HuH-7.5 (cell line): ENCODE measurements around the gene ENOX1.

Source experiments
- DNase-seq: peaks from one replicate; pipeline ENCODE4 v3.0.0; 2011; ENCODE audit warnings: low spot score

Gene ENOX1

DNA sequence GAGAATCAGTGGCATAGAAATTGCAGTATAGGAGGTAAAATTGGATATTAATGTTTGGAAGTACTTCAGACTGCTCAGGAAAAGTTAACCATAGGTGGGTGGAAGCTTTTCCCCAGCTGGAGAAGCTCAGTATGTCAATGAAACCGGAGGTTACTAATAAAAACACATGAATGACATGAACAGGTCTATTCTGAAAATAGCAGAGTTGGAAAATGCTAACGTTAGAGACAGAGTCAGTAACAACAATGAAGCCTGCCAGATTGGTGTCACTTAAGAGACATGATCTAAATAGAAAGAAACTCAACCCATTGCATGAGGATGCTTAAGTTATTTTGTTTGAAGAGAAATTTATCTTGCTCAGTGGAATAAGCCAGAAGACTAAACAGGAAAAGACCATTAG is 398.9 kb downstream of the ENOX1 start:
- no peak for DNase-seq

DNA sequence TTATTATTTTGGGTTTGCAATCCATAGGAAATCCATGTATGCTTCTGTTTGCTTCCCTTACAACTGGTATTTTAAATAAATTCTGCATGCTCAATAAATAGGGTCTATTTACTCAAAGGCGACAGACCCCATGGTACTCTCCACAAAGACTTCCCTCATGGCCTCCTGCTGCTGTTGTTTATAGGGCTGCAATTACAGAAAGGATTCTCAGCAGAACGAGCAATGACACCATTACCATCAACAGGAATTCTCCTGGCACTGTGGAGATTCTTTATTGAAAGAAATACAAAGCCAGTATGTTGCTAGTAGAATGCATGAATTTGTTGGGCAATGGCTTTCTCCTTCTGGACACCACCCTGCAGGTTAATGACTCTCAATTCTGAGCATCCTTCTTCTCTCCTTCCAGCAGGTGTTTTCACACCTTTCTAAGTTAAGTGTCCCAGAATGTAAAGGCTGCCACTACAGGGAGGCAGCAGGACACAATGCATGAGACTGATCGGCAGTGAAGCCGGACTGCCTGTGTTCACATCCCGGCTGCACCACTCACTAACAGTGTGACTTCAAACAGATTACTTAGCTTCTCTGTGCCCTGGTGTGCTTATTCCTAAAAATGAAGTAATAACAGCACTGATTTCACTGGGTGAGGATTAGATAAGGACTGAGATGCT is 403.1 kb downstream of the ENOX1 start:
- DNase-seq = no peak

DNA sequence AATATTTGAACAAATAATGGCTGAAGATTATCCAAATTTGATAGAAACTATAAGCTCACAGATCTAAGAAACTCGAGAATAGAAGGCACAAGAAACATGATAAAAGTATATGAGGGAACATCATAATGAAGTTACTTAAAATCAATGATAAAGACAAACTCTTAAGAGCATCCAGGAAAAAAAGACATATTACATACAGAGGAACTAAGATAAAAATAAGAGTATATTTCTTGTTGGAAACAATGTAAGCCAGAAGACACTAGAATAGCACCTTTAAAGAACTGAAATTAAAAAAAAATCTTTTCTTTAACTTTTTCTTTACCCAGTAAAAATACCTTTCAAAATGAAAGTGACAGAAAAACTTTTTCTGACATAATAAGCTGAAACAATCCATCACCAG is 407.0 kb downstream of the ENOX1 start:
- DNase-seq = no peak

DNA sequence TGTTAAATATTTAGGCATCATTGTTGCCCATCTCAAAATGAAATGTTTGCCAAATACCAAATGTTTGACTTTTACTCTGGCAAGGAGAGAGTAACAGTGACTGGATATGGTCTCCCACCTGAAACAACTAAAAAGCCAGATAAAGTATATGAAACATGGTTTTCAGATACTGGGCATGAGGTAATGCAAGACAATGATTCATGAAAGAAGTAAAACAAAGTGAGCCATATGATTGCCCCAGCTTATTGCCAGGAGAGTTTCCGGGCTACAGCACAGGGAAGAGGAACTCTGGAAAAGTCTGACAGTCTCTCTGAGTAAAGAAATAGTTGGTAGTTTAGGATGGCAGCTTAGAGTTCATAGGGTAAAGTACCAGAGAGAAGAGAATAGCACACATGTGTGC is 408.8 kb downstream of the ENOX1 start:
- no peak for DNase-seq

DNA sequence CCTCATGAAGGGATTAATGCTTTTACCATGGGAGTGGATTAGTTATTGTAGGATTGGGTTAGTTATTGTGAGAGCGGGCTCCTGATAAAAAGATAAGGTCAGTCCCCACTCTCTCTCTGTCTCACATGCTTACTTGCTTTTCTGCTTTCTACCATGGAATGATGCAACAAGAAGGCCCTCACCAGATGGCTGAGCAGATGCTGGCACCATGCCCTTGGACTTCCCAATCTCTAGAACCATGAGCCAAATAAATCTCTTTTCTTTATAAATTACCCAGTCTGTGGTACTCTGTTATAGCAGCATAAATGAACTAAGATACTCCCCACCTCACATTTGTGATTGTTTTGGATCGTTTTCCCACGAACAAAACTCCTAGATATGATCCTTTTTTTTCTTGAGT is 409.6 kb downstream of the ENOX1 start:
- DNase-seq = no peak

DNA sequence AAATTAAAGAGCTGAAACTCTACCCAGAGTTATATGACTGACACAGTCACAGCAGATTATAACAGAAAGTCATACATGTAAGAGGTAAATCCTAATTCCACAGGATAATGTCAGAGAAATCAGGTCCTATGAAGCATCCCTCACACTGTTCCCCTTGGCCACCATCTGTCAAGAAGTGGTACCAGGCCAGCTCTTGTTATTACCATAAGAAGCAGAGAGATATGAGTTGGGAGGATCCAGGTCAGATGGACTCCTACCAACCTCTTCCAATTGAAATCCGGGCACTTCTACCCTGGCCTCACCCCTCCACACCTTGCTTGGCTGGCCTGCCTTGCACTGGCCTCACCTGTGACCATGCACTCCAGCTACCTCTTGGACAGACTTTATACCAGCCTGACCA is 410.2 kb downstream of the ENOX1 start:
- DNase-seq = no peak

DNA sequence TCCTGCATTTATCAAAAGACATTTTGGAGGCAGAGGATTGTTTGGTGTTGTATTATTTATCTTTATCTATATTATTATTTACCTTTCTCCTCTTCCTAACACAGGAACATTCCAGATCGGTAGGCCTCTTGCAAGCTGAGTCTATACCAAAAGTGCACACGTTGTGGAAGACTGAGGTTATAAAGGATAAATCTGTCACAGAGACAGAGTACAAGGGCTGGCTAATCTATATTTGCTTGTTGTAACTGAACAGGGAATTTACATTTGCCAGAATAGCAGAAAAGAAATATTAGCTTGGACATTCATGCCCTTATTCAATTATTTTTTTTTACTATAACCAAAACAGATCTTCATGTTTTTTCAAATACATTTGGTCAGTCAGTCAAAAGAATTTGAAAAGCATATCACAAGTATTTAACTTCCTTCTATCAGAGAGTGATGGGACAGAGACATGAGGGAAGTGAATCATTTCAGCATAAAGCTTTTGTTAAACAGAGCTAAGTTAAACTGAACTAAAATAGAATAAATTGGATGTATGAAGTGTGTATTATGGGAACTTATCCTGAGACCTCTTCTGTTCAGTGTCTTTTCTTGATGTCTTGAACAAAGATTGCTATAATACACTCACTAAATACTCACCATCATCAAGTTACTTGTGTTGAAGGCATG is 410.8 kb downstream of the ENOX1 start:
- no peak for DNase-seq

DNA sequence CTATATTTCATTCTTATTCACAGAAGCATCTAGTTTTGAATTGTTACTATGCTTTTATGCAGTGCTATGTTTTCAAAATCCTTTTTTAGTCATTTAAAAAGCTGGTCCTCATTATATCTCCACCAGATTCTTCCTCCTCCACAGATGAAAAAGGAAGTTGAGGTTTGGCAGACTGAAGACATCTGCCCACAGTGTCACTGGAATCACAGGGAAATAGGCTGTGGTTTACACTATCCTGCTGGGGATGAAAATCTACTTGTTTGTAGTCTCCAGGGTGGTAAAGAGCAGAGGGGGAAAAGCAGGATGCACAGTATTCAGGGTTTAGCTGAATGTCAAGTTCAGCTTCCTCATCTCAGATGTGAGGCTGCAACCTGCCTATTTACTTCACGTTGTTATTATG is 412.2 kb downstream of the ENOX1 start:
- DNase-seq = no peak

DNA sequence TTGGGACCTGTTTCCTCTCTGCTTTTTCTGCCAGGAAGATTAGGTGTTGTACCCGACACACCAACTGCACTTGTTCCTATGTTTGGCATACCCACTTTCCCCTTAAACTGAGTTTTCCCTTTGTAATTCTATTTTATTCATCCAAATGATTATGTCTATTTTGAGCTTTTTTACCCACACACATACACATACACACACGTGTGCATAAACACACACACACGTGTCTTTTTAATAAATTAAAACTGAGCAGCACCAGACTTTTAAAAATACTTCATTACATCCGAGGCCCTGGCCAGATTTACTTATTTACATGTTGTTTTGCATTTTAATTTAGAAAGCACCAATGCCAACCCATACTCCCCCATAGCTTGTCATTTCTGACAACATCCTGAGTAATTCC is 413.4 kb downstream of the ENOX1 start:
- DNase-seq = no peak

DNA sequence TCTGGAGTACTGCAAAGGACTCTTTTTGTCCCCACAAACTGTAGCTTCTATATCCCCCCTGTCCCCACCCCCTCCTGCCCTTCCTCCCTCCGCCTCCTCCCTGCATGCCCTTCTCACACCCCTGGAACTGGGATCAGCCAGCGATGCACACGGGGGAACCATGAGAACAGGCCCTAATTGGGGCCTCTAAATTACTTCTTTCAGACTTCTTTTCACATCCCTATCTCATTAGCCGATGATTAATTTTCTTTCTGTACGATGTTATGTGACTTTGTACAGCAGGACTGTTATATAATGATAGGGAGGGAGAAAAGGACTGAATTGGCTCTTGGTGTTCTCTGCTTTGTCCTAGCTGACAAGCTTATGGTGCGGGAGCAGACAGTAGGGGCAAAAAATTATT is 415.9 kb downstream of the ENOX1 start:
- no peak for DNase-seq

DNA sequence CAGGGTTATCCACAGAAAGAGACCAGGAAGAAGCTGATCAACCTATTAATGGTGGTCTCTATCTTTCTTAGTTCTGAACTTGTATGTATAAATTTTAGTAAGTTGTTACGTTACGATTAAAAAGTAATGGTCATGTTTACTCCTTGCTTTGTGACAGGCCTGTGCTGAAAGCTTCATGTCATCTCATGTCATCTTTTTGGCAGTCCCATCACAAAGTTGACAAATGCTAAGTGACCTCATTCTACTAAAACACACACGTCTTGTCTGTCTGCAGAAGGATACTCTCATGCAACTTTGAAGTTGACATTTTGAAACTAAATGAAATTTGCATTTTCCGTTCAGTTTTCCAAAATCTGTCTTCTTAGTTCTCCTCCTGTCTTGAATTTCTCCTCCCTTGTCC is 417.5 kb downstream of the ENOX1 start:
- DNase-seq = no peak

DNA sequence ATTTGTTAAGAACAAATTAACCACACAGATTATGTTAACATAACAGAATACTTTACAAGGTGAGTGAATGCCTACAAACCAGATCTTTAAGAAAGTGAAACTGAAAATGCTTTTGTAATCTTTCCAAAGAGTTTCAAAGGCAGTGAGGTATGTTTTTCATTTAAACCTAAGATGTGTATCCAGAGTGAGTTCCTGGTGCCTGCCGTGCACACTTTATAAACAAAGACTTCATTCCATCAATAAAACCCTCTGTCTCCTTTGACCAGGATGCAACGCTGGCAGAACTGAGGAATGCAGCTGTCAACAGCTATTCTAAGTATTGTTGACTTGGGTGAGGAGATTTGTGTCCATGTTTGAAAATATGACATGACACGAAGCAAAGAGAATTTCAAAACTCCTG is 418.8 kb downstream of the ENOX1 start:
- no peak for DNase-seq

DNA sequence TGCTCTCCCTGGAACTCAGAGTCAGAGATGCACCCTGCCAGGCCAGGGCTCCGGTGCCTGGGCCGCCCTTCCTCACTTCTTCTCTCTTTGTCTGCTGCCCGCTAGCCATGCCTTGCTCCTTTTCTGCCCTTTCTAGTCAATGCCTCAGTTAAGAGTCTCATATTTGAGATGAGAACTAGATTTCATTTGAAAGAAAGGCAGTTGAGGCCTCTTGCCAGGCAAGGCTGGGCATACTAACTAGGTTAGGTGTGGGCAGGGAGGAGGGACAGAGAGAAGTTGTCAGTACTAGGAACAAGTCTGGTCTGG is 421.8 kb downstream of the ENOX1 start:
- no peak for DNase-seq

DNA sequence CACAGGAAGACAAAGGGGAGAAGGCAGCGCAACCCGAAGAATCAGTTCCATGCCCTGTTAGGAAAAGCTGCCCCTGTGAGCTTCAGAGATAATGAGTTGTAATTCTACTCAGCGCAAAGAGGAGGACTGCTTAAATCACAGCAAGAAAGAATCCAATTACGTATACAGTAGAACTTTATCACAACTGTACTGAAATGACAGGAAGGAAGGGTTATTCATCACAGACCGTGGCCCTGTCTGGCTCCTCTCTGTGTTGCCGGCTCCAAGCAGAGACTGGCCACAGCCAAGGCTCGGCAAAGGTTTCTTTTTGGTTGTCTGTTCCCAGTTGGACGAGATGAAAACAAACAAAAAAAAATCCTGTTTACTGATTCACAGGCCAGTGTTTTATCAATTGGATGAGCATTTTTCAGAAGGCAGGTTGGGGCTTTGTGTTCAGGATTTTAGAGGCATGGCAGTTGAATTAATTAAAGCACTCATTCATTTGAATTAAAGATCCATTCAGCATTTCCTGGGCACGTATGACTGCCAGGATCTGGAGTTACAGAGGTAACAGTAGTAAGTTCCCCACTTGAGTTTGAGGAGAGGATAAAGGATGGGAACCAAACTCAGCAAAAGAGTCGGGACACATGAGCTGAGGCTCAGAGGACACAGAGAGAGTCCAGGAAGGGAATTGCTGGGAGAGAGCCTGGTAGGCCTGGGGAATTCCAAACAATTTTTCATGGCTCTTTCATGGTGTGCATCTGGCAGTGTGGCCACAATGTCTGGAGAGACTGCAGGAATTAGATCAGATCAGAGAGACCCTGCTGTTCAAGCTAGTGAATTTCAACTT is 422.3 kb downstream of the ENOX1 start:
- no peak for DNase-seq

DNA sequence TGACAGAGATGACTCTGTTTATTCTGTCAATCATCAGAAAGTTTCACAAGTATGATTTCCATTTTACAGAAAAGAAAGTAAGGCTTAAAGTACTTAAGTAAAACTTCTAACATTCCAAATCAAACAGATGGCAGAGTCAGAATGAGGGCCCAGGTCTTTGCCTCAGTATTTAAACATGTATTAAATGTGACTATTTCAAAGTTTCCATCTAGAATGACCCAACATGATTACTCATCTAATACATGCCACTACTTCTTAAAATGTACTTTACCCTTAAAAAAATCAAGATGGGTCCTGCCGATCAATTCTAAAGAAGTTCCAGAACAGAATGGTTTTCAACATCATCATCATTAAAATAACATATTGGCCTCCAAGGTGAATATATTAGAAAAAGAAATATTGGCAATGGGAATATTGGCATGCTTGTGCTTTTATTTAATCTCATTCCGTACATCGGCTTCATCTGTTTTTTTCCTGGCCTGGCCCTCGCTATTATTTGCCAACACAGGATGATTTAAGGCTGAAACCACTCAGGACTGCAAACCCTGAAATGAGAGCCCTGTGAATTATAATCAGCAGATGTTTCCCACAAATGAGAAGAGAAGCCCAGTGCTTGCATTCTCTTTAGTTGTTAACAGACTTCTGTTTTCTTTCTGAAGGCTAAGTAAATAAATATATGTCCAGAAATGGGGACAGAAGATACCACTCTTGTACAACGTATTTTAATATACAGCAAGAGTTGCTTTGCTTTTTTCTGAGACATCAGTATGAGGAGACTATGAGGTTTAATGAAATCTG is 423.4 kb downstream of the ENOX1 start:
- DNase-seq = no peak

DNA sequence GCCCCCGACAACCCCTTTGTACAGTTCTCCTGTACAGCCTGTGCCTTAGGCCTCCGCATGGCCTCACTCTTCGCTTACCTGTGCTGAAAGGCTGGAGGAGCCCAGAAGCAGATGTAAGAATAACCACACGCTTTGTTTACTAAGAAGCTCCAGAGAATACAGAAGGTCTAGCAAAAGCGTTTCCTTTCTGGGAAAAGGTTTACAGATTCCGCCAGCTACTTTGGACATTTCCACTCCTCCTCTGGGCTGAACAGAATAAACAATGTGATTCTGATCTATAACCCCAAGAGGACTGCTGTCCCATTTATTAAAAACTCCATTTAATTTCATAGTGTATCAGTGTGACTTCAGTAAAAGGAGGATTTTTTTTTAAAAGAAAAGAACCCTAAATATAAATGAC is 424.2 kb downstream of the ENOX1 start:
- DNase-seq = no peak

DNA sequence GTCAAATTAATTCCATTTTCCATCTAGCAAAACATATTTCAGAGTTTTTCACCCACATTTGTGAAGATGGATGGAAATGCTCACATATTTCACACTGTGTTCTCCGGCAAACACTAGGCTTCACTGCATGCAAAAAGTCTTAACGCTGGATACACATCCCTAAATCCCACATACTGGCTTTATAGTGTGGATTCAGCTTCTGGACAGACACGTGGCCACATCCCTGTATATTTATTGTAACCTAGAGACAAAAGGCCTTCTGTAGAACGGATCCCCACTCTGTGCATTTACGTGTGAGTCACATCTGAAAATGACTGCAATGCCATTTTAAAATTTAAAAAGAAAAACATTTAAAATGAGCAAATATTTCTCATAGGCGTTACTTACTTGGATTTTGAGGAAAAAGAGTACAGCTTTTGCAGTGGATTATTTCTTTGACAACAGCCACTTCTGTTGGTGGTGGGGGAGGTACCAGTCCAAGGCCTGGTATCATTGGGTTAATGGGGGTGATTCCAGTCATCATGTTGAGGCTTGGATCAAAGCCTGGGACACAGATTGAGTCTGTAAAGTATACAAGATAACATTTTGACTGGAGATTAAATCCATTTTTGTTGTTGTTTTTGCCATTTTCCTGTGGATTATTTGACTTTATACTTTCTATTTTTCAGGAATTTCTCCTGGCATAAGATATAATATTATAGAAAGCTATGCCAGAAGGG is 425.7 kb downstream of the ENOX1 start:
- DNase-seq = no peak

DNA sequence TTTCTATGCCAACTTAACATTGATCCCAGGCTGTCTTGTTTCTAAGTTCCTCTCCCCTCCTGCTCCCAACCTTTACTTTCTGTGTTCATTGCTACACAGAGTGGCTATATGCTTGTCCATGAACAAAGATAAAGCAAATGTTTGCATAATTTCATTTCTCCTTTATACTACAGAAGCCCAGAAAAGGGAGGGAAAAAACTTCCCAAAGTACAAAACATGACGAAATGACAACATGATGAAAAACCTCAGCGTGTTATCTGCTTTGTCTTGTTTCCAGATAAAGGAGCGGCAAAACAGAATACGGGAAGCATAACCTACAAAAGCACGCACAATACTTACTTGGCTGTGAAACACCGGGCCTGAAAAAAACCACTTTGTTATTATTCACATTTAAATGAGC is 426.6 kb downstream of the ENOX1 start:
- no peak for DNase-seq

DNA sequence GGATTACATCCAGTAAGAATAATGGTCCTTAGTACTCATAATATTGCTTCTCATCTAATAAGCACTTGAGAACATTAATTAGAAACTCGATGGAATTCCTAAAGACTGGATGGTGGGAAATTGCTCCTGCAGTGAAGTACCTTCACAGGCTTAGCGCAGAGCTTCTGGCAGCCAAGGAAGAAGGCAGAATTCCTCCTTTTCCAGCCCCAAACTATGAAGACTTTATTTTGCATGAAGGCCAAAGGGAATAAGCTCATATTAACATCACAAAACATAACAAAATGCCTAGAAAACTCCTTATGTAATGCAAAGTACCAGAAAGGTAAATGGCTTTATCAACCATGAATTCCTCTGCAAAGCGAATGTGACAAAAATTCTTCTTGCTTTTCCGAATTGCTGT is 427.2 kb downstream of the ENOX1 start:
- no peak for DNase-seq

DNA sequence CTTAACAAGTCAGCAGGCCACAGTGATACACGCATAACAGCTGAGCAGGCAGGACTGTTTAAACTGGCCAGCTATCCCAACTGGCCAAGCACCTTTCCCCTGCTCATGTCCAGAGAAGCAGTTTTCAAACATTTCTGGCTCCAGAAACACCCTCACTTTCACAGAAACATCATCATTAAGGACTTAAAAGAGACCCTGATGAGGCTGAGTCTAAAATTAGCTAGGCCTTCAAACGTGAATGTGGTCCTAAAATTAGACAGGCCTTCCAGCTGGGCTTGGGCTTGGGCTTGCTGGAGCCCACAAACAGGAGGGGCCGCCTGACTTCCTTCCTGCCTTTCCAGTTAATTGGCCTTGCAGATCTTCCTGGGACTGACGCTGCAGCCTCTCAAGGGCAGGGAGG is 429.2 kb downstream of the ENOX1 start:
- DNase-seq = no peak

DNA sequence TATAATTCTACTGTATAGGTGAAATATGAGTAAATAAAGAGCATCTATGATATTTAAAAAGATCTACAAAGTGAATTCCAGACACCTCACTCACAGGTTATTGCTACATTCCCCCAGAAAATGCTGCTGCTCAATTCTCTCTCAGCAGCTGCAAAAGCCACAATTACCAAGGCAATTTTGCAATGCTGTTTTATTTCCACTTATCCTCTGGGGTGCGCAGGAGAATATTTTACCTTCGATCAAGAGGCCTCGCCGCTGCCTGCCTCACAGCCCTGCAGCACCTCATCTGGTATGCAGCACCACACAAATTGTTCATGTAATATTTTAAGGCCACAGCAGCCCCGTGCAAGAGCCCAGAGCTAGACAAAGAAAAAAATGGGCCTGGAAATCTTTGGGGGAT is 430.2 kb downstream of the ENOX1 start:
- DNase-seq = no peak

DNA sequence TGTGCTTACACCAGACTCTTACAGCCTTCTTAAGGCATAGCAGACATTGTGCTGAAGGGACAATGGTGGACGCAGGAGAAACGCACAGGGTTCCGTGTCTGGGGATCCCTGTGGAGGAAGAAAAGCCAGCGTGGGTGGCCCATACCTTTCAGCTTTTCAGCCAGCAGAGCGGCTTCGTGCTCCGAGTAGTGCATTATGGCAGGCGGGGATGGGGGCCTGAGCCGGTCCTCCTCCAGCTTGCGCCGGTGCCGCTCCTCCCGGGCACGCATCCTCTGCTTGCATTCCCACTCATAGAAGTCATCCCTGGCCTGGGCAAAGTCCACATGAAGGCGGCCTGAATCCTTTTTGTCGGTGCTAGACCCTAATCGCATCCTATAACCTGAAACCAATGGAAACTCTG is 431.0 kb downstream of the ENOX1 start:
- DNase-seq = no peak
